Heart left ventricle (tissue), 13 donors: ENCODE measurements around the gene DHX8.

Experiments used
- CTCF ChIP-seq, 12 donors: fragments of 200-600 bp; sonication (generic) in 4 of 12; IDR thresholded peaks; one replicate each; pipeline versions ENCODE4 v1.5.0 to v1.8.0; 2018 to 2022; ENCODE audit warnings: antibody characterized with exemption in 12 of 12, mild to moderate bottlenecking in 5 of 12
- POLR2A ChIP-seq, 2 donors: fragments of 450-650 bp; IDR thresholded peaks; one replicate each; pipeline ENCODE4 v1.6.1; 2017; ENCODE audit warnings: antibody characterized with exemption in 2 of 2, mild to moderate bottlenecking in 2 of 2, moderate library complexity in 2 of 2
- donor health status: ischemic (EF 13 %, LVEDD 7.1; RV severe dilation, severe dysfunction).
- donor health status: DM: no; HTN: yes; CAD: no.
- donor health status: DM: no; HTN: no; CAD: no.
- donor health status: ischemic (EF 25% LVEDD 6.9; RV normal size, moderate dysfunction).
- donor health status: ischemic (EF 25% LVEDD 5.7; RV mildly dilated, moderate dysfunction).
- donor health status: ischemic (EF 35%, LVEDD 5.7; RV mildly dilated, moderate dysfunction).
- donor health status: nonischemic (EF 11% LVEDD 7.7; RV severe dilation, severe dysfunction).
- donor health status: DM: yes; HTN: yes; CAD: no.
- donor health status: PGD.
- donor health status: ischemic (EF 29% LVEDD 5.4; RV normal size, mild dysfunction).
- donor health status: nonischemic (EF 23%, LVEDD 6.1; RV moderate dilation, normal function).

GRCh38 chr17:43528319-43528987, 44.7 kb downstream of the DHX8 start:
- TF ChIP-seq CTCF (IDR thresholded peaks at IDR 0.05) (no peak), POLR2A (IDR thresholded peaks at IDR 0.05) (no peak)
